HG02623 (cell line): ENCODE measurements around the gene MORN5.

Experiments used
- ATAC-seq: cut with Tn5 transposase; IDR thresholded peaks from one replicate; pipeline ENCODE4 v1.9.1; 2021; ENCODE audit warnings: moderate library complexity; ENCODE audit not compliant: unreplicated experiment

The MORN5 gene

DNA sequence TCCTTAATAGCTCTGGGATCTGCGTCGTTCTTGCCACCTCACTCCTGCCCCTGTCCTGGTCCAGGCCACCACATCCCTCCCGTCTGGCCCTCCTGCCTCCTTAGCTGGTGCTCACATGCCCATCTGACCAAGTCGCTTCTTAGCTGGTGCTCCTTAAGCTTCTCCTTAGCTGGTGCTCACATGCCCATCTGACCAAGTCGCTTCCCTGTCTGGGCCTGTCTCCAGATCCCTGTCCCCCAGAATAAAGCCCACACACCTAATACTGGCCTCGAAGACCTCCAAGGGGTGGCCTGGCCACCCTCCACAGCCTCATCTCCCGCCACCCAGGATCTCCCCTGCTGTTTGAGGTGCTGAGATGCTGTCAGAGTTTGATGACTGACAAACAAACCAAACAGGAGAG lies 35.2 kb upstream of the MORN5 start:
- ATAC-seq: no peak

DNA sequence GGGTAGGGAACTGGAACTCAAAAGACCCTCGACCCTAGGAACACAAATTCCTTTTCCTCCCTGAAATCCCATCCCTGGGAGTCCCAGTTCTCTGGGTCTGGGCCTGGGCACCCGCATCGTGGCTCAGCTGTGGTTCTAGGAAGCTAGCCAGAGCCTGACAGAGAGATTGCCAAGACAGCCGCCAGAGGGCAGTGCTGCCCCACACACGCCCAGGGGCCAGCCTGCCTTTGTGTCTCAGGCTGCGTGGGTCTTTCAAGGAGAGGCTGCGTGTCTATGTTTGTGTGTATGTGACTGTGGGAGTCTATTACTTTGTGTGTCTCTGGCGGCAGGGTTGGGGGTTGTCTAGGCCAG lies 34.6 kb upstream of the MORN5 start:
- ATAC-seq: peak; percentile 69

DNA sequence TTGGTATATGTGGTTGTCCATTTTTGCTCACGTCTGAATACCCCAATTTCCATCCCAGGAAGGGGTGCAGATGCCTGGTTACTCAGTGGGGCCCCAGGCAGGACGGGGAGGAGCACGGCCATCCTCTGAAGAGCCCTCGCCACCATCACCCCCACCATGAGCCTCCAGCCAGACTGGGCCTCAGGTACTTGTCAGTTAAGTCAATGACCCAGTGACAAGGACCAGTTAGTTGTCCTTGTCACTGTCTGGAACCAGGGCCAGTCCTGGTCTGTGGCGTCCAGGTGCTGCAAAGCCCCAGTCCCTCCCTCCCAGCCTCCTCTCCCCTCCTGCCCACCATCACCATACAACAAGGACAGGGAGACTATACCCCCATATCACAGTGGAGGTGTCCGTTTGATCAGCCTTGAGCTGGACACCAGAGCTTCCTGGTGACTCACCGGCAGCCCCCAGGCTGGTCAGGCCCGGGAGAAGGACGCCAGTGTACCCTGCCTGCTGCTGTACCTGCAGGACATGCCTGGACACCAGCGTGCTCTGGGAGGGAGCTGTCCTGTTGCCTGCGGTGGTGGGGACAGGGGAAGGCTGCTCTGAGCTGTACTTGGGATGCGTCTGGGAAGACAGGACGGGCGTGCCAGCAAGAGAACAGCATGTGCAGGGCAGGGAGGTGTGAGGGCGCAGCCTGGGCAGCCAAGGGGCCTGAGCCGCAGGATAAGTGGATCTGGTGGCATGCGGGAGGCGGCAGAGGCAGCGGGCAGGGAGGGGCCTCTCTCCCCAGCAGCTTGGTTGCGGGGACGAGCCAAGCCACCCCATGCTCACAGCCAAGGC lies 34.0 kb upstream of the MORN5 start:
- no peak for ATAC-seq

DNA sequence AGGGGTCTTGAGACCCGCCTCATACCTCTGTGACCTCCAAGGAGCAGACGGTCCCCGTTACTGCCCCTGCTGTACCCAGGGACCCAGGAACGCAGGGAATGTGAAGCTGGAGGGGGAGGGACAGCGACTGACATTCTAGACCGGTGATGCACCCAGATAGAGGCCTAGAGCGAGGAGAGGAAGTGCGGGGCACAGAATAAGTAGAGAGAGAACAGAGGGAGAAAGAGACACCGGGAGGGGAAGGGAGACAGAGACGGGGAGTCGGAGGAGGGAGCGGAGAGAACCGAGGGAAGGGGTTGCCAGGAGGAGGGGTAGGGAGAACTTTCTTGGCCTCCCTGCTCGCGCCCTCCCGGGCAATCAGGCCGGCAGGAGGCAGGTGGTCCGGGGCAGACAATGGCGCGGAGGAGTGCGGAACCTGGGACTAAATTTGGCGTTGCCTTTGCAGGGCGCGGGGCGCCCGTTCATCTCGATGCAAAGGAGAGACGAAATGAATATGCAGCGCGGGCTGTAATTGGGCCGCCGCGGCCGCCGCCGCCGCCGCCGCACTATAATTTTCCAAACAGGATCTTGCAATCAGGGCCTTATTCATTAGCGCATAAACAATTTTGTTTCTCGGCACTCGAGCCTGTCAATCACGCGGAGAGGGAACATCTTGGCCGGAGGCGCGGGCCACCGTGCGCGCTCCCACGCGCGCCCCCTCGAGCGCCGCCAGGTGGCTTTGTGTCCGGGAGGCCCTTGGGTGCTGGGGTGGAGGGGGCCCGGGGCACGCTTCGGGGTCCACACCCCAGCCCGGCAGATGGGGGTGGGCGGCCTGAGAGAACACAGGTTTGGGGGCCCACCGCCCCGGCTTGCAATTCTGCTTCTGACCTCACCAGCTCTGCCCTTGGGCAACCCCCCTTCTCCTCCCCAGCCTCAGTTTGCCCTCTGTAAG lies 33.1 kb upstream of the MORN5 start:
- ATAC-seq: no peak

DNA sequence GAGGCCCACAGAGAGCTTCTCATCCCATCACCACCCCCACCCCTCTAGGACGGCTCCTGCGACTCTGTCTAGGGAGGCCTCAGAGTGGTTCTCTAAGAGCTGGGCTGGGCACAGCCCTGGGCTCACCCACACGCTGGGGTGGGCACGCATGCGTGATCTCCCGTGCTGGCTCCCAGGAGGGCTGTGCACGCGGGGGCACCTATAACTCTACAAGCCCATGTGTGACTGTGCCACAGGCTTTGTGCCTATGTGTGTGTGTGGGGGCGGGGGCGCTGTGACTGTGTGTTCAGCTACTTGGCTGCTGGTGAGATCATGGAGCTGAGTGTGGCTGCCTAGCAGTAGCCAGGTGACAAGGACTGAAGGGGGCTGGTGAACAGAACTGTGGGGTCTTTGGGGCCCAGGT lies 32.3 kb upstream of the MORN5 start:
- ATAC-seq: no peak

DNA sequence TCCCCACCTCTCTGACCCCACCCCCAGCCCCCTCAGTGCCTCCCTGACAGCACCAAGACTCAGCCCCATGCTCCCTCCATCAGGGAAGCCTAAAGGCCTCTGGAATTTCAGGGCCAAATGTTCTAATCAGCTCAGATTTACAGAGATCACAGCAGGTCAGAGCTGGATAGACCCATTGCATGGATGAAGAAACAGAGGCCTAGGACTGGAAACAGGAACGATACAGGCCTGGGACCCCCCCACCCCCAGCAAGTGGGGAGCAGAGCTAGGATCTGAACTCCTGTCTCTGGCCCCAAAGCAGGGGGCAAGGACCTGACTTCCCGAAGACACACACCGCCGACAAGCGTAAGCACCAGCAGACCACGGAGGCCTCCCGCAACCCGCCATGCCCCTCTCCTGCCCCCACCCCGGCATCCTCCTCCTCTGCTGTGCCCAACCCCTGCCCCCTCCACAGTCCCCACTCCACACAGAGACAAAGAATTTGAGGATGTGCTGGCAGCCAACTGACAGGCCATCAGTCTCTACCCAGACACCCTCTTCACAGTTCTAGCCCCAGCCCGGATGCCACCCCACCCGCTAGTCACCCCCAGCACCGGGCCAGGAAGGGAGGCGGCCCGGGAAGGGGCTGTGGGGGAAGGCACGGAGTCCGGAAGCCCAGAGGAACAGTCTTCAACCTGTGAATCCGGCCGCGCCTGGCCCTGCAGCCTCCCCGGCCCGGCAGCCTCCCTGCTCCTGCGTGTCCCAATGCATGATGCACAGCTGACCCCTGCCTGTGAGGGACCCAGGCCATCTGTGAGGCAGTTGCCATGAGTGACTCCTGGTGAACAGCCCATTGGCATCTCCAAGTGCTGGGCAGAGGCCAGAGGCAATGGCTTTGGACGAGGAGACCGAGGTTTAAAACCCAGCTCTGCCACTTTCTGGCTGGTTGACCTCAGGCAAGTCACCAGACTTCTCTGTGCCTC lies 31.4 kb upstream of the MORN5 start:
- no peak for ATAC-seq

DNA sequence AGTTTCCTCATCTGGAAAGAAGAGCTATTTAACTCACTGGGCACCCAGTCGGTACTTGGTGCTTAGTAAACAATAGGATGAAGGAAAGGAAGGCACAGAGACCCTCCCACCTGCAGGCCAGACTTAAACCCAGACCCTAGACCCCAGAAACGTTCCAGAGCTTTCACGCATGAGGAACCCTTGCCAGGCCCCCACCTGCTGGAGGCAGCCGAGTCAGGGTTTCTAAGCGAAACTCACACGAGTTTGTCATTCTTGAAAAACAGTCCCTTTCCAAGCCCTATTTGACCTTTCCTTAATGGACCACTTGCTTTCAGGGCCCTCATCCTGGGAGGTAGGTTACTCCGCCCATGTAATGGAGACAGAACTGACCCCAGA lies 30.8 kb upstream of the MORN5 start:
- ATAC-seq: no peak

DNA sequence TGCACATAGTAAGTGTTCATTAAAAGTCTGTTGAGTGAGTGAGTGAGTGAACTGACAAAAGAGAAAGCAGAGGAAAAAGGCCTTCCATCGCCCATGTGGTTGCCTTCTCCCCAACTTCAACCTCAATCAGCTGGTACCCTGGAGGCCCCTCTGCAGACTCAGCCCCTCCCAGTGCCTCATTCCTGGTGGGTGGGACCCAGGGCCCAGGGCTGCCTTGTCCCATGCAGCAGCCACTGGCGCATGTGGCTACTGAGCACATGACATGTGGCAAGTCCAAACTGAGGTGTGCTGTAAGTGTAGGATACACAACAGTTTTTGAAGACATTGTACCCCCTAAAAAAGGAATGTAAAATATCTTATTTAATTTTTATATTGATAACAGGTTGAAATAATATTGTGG lies 29.7 kb upstream of the MORN5 start:
- no peak for ATAC-seq

DNA sequence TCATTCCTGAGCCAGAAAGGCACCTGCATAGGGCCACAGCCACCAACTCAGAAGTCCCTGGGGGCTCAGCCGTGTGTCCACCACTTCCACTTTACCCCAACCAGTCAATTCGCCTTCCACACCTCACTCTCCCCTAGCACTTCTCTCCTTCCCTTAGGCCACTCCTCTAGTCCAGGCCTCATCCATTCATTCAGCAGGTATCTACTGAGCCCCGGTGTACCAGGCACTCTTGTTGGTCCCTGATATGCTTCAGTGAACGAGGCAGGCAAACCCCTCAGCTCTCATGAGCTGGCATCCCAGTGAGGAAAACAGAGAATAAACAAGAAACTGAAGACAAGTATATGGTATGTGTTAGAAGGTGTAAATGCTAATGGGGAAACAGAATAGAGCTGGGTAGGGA lies 28.9 kb upstream of the MORN5 start:
- ATAC-seq: no peak

DNA sequence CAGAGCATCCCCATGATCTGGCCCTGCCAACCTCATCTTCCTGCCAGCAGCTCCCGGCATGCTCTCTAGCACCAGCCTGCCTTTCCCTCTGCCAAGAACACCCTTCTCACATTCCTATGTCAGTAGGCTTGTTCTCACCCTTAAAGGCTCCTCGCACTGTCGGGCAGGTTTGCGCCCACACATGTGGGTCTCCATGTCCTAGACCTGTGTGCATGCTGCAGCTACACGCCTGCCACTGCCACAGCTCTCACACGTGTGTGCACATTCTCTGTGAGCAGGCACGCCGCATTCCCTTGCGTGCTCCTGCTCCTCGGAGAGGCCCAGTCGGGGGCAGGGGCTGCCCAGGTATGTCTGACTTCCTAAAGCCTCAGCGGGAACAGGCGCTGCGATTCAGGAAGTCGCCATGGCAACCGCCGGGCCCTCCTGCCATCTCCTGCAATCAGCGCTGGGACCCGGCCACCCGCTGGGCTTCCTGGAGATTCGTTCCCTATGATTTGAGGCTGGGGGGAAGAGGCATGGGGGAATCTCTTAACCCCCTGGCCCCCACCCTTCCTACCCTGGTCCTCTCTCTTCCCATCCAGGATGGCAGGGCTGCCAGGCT lies 28.2 kb upstream of the MORN5 start:
- ATAC-seq: no peak

DNA sequence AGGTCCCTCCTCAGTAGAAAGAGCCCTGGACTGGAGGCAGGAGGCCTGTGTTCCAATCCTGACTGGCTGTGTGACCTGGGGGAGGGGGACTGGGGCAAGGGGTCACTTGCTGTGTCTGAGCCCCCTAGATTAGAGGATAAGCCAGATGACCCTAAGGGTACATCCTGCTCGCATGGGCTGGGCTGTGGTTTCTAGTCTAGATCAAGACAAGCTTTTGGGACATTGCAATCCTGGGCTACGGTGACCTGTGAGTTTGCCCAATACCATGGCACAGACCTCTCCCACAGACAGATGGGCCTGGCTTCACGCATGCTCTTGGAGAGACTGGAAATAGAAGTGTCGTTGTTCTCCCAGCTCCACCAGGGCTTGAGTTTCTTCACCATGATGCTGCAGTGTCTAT lies 27.2 kb upstream of the MORN5 start:
- ATAC-seq: no peak

DNA sequence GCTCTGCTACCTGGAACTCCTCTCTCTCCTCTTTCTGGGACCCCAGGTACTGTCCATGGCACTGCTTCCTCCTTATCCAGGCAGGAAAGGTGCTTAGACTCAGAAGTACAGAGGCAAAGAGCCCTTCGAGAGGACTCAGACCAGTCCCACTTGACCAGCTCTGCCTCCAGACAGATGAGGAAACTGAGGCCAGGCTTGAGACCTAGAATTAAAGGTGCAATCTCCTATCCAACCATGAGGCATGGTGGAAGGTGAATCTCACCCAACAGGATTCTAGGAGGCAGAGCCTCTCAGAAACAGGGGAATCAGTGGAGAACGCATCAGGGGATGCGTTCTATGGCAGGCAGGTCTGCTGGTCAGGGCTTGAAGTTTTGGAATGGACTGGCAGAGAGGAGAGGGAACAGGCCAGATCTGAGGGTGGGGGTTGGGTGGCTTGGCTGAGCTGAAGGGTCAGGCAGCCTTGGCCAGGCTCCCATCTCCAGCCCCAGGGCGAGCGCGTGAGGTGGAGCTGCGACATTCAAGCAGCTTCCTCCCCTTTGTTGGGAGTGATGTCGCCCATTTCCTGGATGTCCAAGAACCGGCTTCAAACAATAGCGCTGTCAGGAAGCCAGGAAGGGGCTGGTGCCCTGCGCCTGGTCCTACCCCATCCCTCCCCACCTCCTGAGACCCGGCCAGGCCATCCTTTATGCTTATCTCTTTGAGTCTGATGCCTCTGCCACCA lies 26.3 kb upstream of the MORN5 start:
- no peak for ATAC-seq

DNA sequence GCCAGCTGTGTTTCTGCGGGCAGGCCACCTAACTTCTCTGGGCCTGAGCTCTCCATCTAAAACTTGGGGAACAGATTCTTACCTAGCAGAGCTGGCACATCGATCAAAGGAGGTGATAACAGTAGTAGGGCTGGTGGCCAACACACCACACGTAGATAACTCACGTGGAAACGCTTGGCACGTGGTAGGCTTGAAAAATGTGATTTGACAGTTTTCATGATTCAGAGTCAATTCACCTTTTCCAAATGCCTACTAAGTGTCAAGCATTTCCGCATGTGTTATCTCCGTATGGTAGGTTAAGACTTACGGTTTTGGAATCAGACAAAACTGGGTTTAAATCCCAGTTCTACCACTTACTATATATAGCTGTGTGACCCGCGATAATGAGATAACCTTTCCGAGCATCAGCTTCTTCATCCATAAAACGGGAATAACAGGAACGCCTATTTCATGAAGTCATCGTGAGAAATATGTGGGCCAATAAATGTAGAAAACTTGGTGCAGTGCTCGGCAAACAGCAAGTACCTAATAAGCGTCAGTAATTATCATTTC lies 25.6 kb upstream of the MORN5 start:
- ATAC-seq: no peak

DNA sequence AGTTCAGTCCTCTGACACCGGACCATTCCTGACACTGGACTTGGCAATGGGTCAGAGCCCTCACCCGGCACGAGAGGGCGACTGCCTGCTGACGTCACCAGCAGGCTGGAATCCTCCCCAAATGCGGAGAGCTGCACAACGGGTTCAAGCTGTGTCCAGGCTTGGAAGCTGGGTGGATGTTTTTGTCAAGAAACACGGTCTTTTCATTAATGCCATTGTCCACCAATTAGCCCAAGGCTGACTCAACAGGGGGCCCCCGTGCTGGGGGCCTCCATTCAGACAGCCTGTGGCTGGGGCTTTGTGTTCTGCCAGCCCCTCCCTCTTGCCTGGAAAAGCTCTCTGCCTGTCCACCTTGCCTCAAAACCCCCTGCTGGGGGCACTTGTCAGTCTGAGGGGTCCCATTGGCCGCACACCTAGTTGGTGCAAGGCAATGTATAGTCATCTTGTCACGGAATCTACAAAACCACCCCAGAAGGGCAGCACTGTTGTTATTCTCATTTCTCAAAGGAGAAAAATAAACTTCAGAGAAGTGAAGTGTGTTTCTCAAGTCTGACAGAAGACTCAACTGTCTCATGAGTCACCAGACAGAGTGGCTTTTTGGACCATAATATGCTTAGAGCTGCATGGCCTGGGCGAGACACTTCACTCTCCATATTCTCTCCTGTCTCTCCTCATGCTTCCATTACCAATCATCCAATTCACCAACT lies 24.7 kb upstream of the MORN5 start:
- no peak for ATAC-seq

DNA sequence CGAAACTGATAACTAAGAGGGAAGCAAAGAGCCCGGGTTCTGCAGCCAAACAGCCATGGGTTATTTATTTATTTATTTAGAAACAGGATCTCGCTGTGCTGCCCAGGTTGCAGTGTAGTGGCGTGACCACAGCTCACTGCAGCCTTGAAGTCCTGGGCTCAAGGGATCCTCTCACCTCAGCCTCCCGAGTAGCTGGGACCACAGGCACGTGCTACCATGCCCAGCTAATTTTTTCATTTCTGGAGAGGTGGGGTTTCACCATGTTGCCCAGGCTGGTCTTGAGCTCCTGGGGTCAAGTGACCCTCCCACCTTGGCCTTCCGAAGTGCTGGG lies 24.2 kb upstream of the MORN5 start:
- no peak for ATAC-seq

DNA sequence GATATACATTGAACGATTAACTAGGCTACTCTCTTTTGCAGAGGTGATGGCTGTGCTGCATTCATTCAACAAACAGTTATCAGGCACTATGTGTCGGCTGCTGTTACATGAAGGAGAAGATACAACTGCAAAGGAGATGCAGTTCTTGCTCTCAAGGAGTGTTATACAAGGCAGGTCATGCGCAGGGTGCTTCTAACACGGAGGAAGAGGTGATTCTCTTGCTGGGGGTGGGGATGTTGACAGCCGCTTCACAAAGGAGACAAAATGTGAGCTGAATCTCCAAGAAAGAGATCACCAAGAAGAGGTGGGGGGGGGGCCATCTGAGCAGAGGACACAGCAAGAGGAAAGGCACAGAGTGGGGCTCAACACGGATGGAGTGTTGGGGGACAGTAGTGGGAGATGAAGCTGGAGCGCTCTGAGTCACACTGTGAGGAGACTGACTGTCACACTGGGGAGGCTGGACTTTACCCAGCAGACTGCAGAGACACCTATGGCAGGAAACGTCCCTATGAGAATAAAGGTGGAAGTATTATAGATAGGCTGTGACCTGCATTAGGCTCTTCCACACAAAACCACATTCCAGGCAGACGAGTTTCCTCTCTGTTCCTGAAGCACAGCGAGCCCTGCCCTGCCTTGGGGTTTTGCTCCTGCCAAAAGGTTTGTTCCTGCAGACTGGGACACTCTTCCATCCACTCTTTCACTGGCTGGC lies 21.0 kb upstream of the MORN5 start:
- ATAC-seq: no peak

DNA sequence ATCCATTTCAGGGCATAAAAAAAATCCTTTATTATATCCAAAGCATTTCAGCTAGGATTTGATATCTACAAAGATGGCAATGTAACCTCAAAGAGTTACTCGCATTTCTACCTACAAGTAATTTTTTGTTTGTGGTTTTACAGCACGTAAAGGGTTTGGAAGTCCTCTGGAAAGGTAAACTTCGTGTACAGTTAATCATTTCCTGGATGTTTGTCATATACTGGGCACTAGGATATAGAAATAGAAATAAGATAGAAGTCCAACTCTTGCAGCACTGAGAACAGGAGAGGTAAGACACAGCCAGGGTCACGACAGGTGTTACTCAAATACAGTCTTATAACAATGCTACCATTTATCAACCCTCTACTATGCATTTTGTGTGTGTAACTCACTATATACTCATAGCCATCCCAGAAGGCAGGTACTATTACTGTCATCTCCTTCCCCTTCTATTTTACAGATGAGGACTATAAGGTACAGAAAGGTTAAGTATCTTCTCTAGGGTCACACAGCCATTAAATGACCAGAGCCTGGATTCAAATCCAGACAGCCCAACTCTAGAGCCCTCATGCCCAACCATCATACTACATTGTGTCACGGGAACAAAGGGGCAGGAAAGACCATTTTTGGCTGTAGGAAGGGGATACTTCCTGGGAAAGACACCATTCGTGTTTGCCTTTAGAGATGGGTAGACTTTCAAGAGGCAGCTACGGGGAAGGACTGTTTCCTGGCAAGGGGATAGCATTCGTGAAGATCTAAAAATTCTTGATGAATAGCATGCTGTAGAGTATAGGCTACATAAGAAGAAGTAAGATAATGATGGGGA lies 19.1 kb upstream of the MORN5 start:
- ATAC-seq: no peak

DNA sequence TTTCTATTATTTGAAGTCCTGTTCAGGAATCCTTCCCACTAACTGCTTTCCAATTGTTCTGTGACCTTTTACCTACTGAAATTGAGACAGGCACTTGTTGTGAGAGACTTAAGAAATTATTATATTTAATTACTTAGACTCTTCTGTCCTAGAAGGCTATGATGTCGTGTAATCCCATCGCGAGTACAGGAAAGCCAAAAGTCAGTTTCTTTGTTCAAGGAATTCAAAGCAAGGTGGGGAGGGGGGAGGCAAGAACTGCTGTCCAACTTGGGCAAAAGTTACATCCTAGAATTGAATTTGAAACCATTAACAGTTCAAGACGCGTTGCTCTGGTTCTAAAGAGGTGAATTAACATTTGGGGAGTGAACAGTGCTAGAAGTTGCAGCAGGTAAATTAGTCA lies 18.0 kb upstream of the MORN5 start:
- ATAC-seq: no peak
